Suppressor macrophage (primary cell): ENCODE data around the gene C2orf81.

Experiments used
- DNase-seq, 4 experiments: peaks; one replicate each; pipeline ENCODE4 v3.0.0-alpha.2; 2020 to 2022

The C2orf81 gene

GRCh38 chr2:74390606-74391005, 30.8 kb downstream of the C2orf81 start:
- no peak for DNase-seq

- no peak for DNase-seq
Observed at GRCh38 chr2:74387346-74387745, 34.1 kb downstream of the C2orf81 start.

- no peak for DNase-seq
Observed at GRCh38 chr2:74385396-74385795, 36.0 kb downstream of the C2orf81 start.

GRCh38 chr2:74384051-74384450, 37.4 kb downstream of the C2orf81 start:
- no peak for DNase-seq

GRCh38 chr2:74383254-74383653, 38.2 kb downstream of the C2orf81 start:
- DNase-seq, result no peak

- DNase-seq, result no peak
Observed at GRCh38 chr2:74381751-74382150, 39.7 kb downstream of the C2orf81 start.

GRCh38 chr2:74379851-74380789, 41.3 kb downstream of the C2orf81 start, which contains the start of gene DCTN1:
TSS of gene DCTN1 (minus strand) at chr2:74380311. CDS start at chr2:74380037, 274 bp downstream.
- DNase-seq, result peak in 3 of 4 experiments; percentile 10 to 23 (median 16)

- DNase-seq, result no peak
Observed at GRCh38 chr2:74378007-74378406, 43.4 kb downstream of the C2orf81 start.

GRCh38 chr2:74375838-74376237, 45.6 kb downstream of the C2orf81 start:
- DNase-seq, result no peak

GRCh38 chr2:74374509-74375205, 46.8 kb downstream of the C2orf81 start:
- no peak for DNase-seq

- DNase-seq, result no peak
Observed at GRCh38 chr2:74373985-74374384, 47.4 kb downstream of the C2orf81 start.

- DNase-seq, result no peak
Observed at GRCh38 chr2:74373221-74373676, 48.2 kb downstream of the C2orf81 start.

- no peak for DNase-seq
Observed at GRCh38 chr2:74372674-74373073, 48.7 kb downstream of the C2orf81 start.

GRCh38 chr2:74371421-74371820, 50.0 kb downstream of the C2orf81 start:
- DNase-seq, result no peak

GRCh38 chr2:74369976-74370375, 51.4 kb downstream of the C2orf81 start:
- DNase-seq, result no peak

GRCh38 chr2:74368499-74368898, 52.9 kb downstream of the C2orf81 start:
- no peak for DNase-seq

GRCh38 chr2:74367789-74368188, 53.6 kb downstream of the C2orf81 start:
- DNase-seq, result no peak

GRCh38 chr2:74366036-74366435, 55.4 kb downstream of the C2orf81 start:
- DNase-seq, result no peak

GRCh38 chr2:74364533-74365505, 56.6 kb downstream of the C2orf81 start:
- DNase-seq, result no peak
